Measurements from ENCODE around the gene FAM83F. TPM values are rescaled to one million over a fixed set of nuclear protein-coding genes. Genes with fewer than 3 reads are reported as not detected.
A peak's percentile ranks its signal among the peaks of the same experiment; 100 is the strongest.

The FAM83F gene
- total and polyA plus RNA-seq, 10 of the 15 experiments (the other 5 are each of a cell fraction or from before 2014, with no cell fraction given): 0.01 to 0.05 (median 0.01) TPM; not detected in 7

- WGBS (ENCODE audit: insufficient coverage, insufficient replicate concordance, low lambda C conversion rate, missing lambda C conversion rate): 21% methylated on average over 16 of the region's 16 CpGs
- Histone ChIP-seq H3K36me3 (ENCODE audit: control insufficient read depth in 2 of 2, insufficient read depth in 2 of 2, low read length in 1 of 2) (no peaks in the 10 kb centered on the region), H3K9ac (ENCODE audit: control insufficient read depth, insufficient read depth, low read length) (no peak overlapping the region), H4K20me1 (ENCODE audit: control insufficient read depth, insufficient read depth) (no peaks in the 10 kb centered on the region), H3K27ac (ENCODE audit: control insufficient read depth, insufficient read depth) (no peak overlapping the region), H3K4me1 (ENCODE audit: control insufficient read depth, insufficient read depth, low read length) (no peaks in the 10 kb centered on the region), H3K27me3 (replicated peaks in 1 of 2; ENCODE audit: control insufficient read depth in 2 of 2, insufficient read depth in 2 of 2, low read length in 1 of 2) (peaks cover 0 to 1% of the 10 kb centered on the region in 2 experiments; a peak in 2 of 4 replicates), H2AFZ (ENCODE audit: control insufficient read depth, low read depth, low read length) (no peak overlapping the region), H3K79me2 (ENCODE audit: control insufficient read depth, insufficient read depth, low read length) (no peaks in the 10 kb centered on the region), H3K4me2 (ENCODE audit: control insufficient read depth, insufficient read depth) (no peak overlapping the region; the same call in 1 of the 2 replicates), H3K9me3 (replicated peaks; ENCODE audit: control insufficient read depth, insufficient read depth, low read length) (no peaks in the 10 kb centered on the region), H3K4me3 (no peak overlapping the region)
- RAD21 ChIA-PET (ENCODE audit: unreplicated experiment): interaction anchor here (0.7 to 4.1 kb wide), 54 partner anchors 8 to 875 kb away, joined by 3 to 48 read pairs (median 4); partner anchors contain the start of genes ADSL, GRAP2, MIEF1 and RPS19BP1
- ATAC-seq: peak; percentile 92
- no TSS peak for BruUV-seq (replicated peaks)
- CTCF ChIA-PET: interaction anchor here (0.6 to 6.6 kb wide), 94 partner anchors 8 to 875 kb away, joined by 3 to 157 read pairs (median 5); partner anchors contain the start of genes RPL3, TAB1 and TNRC6B
- SMC1A ChIA-PET (ENCODE audit: uncharacterized antibody, unreplicated experiment): interaction anchor here (0.7 to 3.6 kb wide), 55 partner anchors 11 to 531 kb away, joined by 3 to 31 read pairs (median 4); partner anchors contain the start of genes ATF4, RPS19BP1 and TMA7B
- peak; percentile 87 for FAIRE-seq
- DNase-seq (ENCODE audit: low read depth, low spot score): no peak
- intact Hi-C loops (cut with micrococcal nuclease; ENCODE audit: unreplicated experiment): loop anchor here (1.0 to 10.0 kb wide), 4 partner anchors 90 to 487 kb away; no protein-coding TSS in a partner anchor
- in situ Hi-C loops (cut with MboI): loop anchor here (5.0 kb wide), 1 partner anchor 482 kb away; no protein-coding TSS in a partner anchor
- POLR2A ChIA-PET: interaction anchor here (1.0 kb wide), 2 partner anchors 486 to 490 kb away, joined by 3 read pairs; no protein-coding TSS in a partner anchor
- peak; percentile 79; the same call in 1 of the 2 replicates for TF ChIP-seq IKZF1 (conservative IDR thresholded peaks at IDR 0.05)
- no peak for TF ChIP-seq IRF5 (IDR thresholded peaks at IDR 0.05; ENCODE audit: borderline replicate concordance)
- no peak for TF ChIP-seq CHD2 (IDR thresholded peaks at IDR 0.05; ENCODE audit: borderline replicate concordance, low read depth, low read length)
- peak; percentile 59 to 69; a peak in 3 of 4 replicates for TF ChIP-seq IKZF2 (IDR thresholded peaks at IDR 0.05)
- TF ChIP-seq HDAC6 (IDR thresholded peaks at IDR 0.05; ENCODE audit: unreplicated experiment): no peak
- TF ChIP-seq ATF7 (IDR thresholded peaks at IDR 0.05; ENCODE audit: low read depth): no peak
- no peak for TF ChIP-seq ZBTB11 (CRISPR knock-in tag; IDR thresholded peaks at IDR 0.05)
- TF ChIP-seq NFYB (IDR thresholded peaks at IDR 0.05; ENCODE audit: insufficient read depth, low read depth, low read length): no peak
- TF ChIP-seq E4F1 (IDR thresholded peaks at IDR 0.05; ENCODE audit: borderline replicate concordance, partially characterized antibody): no peak
- TF ChIP-seq SMAD5 (IDR thresholded peaks at IDR 0.05; ENCODE audit: low read depth): no peak
- TF ChIP-seq USF1 (IDR thresholded peaks at IDR 0.05; ENCODE audit: borderline replicate concordance, extremely low read length, insufficient read depth, low read depth, low read length): no peak
Observed at GRCh38 chr22:40024201-40025061, 29.7 kb downstream of the FAM83F start.

Data from GM12878 (cell line).